GM23338 (cell line): ENCODE results near the gene ZFHX3. TPM values are rescaled to one million over a fixed set of nuclear protein-coding genes. Genes with fewer than 3 reads are reported as not detected.

Experiments
- ATAC-seq: fragments of 200-7000 bp; cut with Tn5 transposase; 3 replicates; pipeline ENCODE4 v1.9.1; 2020
- DNase-seq: peaks from one replicate; pipeline ENCODE4 v3.0.0-alpha.2; 2015; ENCODE audit warnings: low spot score
- H2AFZ ChIP-seq: fragments of 200-600 bp; sonication (generic); 2 replicates; pipeline ENCODE4 v1.8.0; 2016; ENCODE audit warnings: antibody characterized with exemption, mild to moderate bottlenecking, moderate library complexity
- H3F3A ChIP-seq: fragments of 200-600 bp; sonication (generic); replicated peaks from 2 replicates; pipeline ENCODE4 v1.8.0; 2017; ENCODE audit warnings: antibody characterized with exemption, mixed run types, low read depth
- H3K27ac ChIP-seq: fragments of 200-600 bp; sonication (generic); 2 replicates; pipeline ENCODE4 v1.6.1; 2016; ENCODE audit warnings: low read depth
- H3K27me3 ChIP-seq: fragments of 200-600 bp; sonication (generic); 2 replicates; pipeline ENCODE4 v1.8.0; 2016; ENCODE audit warnings: mild to moderate bottlenecking, mixed run types, moderate library complexity; ENCODE audit not compliant: insufficient read depth
- H3K36me3 ChIP-seq: fragments of 200-600 bp; sonication (generic); 2 replicates; pipeline ENCODE4 v1.8.0; 2016; ENCODE audit warnings: mild to moderate bottlenecking; ENCODE audit not compliant: insufficient read depth
- H3K4me1 ChIP-seq: fragments of 200-600 bp; sonication (generic); 2 replicates; pipeline ENCODE4 v1.8.0; 2016; ENCODE audit warnings: mild to moderate bottlenecking, moderate library complexity; ENCODE audit not compliant: insufficient read depth
- H3K4me2 ChIP-seq: fragments of 200-600 bp; sonication (generic); 2 replicates; pipeline ENCODE4 v1.7.1; 2017; ENCODE audit warnings: mixed run types
- H3K4me3 ChIP-seq: fragments of 200-600 bp; sonication (generic); 2 replicates; pipeline ENCODE4 v1.6.1; 2016; ENCODE audit warnings: mixed run types
- H3K79me2 ChIP-seq: fragments of 200-600 bp; sonication (generic); replicated peaks from 2 replicates; pipeline ENCODE4 v1.8.0; 2017; ENCODE audit warnings: mild to moderate bottlenecking; ENCODE audit not compliant: insufficient read depth
- H3K9me2 ChIP-seq: fragments of 200-600 bp; sonication (generic); 2 replicates; pipeline ENCODE4 v1.8.0; 2017; ENCODE audit not compliant: insufficient read depth
- H4K20me1 ChIP-seq: fragments of 200-600 bp; sonication (generic); replicated peaks from 2 replicates; pipeline ENCODE4 v1.8.0; 2017; ENCODE audit warnings: mild to moderate bottlenecking; ENCODE audit not compliant: insufficient read depth
- H3K27ac Mint-ChIP-seq: 2 replicates; pipeline ENCODE4 v1.8.0; 2020; ENCODE audit warnings: inconsistent platforms, mild to moderate bottlenecking, moderate library complexity, mixed read lengths
- H3K27me3 Mint-ChIP-seq: 3 replicates; pipeline ENCODE4 v1.8.0; 2022; ENCODE audit warnings: low read depth, mild to moderate bottlenecking, moderate library complexity, mixed read lengths, inconsistent platforms; ENCODE audit not compliant: insufficient read depth, poor library complexity
- H3K36me3 Mint-ChIP-seq: 3 replicates; pipeline ENCODE4 v1.8.0; 2021; ENCODE audit warnings: low read depth, mild to moderate bottlenecking, inconsistent platforms, moderate library complexity, mixed read lengths
- H3K4me1 Mint-ChIP-seq: 3 replicates; pipeline ENCODE4 v1.8.0; 2020; ENCODE audit warnings: mild to moderate bottlenecking, inconsistent platforms, mixed read lengths
- H3K4me3 Mint-ChIP-seq: 3 replicates; pipeline ENCODE4 v1.8.0; 2021; ENCODE audit warnings: moderate library complexity, mild to moderate bottlenecking, inconsistent platforms, mixed read lengths
- H3K9me3 Mint-ChIP-seq: 3 replicates; pipeline ENCODE4 v1.8.0; 2020; ENCODE audit warnings: moderate library complexity, mild to moderate bottlenecking, inconsistent platforms, mixed read lengths
- CREB1 ChIP-seq: fragments of 250-450 bp; sonication (Bioruptor Pico); IDR thresholded peaks from 2 replicates; pipeline ENCODE4 v1.5.0; 2020; ENCODE audit warnings: low read depth, mild to moderate bottlenecking, moderate library complexity
- EZH2phosphoT487 ChIP-seq: fragments of 200-600 bp; sonication (generic); IDR thresholded peaks from one replicate; pipeline ENCODE4 v1.8.1; 2018; ENCODE audit warnings: antibody characterized with exemption; ENCODE audit not compliant: unreplicated experiment
- JUNB ChIP-seq: IDR thresholded peaks from one replicate; pipeline ENCODE4 v1.6.1; 2016; ENCODE audit warnings: antibody characterized with exemption; ENCODE audit not compliant: unreplicated experiment
- POLR2AphosphoS5 ChIP-seq: IDR thresholded peaks from 2 replicates; pipeline ENCODE4 v1.6.1; 2016; ENCODE audit warnings: antibody characterized with exemption, low read depth
- STAT1 ChIP-seq: IDR thresholded peaks from one replicate; pipeline ENCODE4 v1.6.1; 2016; ENCODE audit warnings: antibody characterized with exemption; ENCODE audit not compliant: unreplicated experiment
- ZNF331 ChIP-seq: fragments of 250-450 bp; sonication (Bioruptor Pico); IDR thresholded peaks from 2 replicates; pipeline ENCODE4 v1.5.0; 2020; ENCODE audit warnings: low read depth, mild to moderate bottlenecking, moderate library complexity
- polyA plus RNA-seq: library from polyadenylated mRNA; unstranded; fragments of >200 nt; fragmentation: Nextera tagmentation; extraction: Ambion mirVana; gene quantifications from 2 replicates; pipeline ENCODE4 v1.2.1, GENCODE V29; 2016
- total RNA-seq: library from RNA; depleted of rRNA; stranded (reverse); fragments of >200 nt; shearing (Covaris generic); gene quantifications from 2 replicates; pipeline ENCODE4 v1.2.3, GENCODE V29; 2014
- TF ChIP-seq, protein P1 (sequence below), 2 experiments: fragments of 200-600 bp in 1 of 2; sonication (generic) in 1 of 2; conservative IDR thresholded peaks; 2 replicates each; pipeline versions ENCODE4 v1.5.1 to v1.6.1; 2016 to 2017; ENCODE audit warnings: antibody characterized with exemption in 2 of 2, low read depth in 2 of 2, mild to moderate bottlenecking in 2 of 2, moderate library complexity in 1 of 2
- TF ChIP-seq, protein P2 (sequence below): IDR thresholded peaks from one replicate; pipeline ENCODE4 v1.6.1; 2018; ENCODE audit warnings: antibody characterized with exemption; ENCODE audit not compliant: unreplicated experiment
- TF ChIP-seq, protein P3 (sequence below): IDR thresholded peaks from 2 replicates; pipeline ENCODE4 v1.6.1; 2016; ENCODE audit warnings: antibody characterized with exemption

Gene ZFHX3
- total and polyA plus RNA-seq, 2 experiments from 2014 or later, result 1.0 to 1.5 TPM

DNA sequence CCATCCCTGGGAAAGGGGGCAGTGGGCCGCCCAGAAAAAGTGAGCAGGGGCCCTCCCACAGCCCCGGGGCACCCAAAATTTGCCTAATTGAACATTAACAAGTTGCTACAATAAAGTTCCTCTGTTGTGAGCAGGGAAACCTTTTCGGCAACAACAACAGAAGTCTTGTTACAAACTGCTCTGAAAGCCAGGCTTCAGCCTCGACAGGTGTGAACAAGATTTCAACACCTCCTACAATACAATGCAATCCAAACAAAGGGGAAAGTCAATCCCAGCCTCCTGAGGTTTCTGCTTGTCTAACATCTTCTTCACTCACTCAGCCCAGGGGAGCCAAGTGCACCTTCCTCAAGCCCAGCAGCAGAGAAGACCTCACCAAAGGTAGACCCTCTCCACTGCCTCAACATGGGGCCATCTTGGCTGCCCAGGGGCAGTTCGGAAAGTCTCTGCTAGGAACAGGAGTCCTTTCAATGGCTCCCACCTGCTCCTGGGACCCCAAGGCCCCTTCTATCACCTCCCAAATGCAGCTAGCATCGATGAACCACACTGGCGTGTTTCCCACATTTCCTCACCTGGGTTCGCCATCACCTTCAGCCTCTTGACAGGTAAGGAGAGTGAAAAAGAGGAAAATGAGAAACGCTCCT lies 19.1 kb downstream of the ZFHX3 start (continued):
- no peak for TF ChIP-seq EZH2phosphoT487

DNA sequence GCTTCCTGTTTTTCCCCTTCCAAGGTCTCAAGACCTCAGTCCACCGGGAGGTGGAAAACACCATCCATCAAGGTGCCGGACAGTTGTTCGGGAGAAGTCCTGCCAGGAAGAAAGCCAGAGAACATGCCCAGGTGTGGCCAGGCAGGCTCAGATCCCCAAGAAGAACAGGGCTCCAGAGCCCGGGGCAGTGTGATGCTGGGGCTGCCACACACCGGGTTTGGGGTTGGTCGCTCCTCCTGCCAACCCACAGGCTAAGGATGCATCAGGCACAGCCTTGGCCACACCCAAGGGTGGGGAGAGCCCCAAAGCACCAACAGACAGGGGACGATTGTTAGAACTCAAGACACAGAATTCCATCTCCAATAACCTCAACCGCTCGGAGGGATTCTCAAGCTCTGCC lies 19.7 kb downstream of the ZFHX3 start:
- H3K27ac Mint-ChIP-seq, result no peak overlapping the region
- Histone ChIP-seq H3K4me3 (no peak overlapping the region), H3K9me2 (no peaks in the 10 kb centered on the region), H3K36me3 (no peaks in the 10 kb centered on the region), H3K4me1 (peaks cover 22% of the 10 kb centered on the region), H3K27me3 (peaks cover 98% of the 10 kb centered on the region), H3K79me2 (no peaks in the 10 kb centered on the region), H3K4me2 (no peak overlapping the region), H2AFZ (no peak overlapping the region), H4K20me1 (peaks cover 27% of the 10 kb centered on the region), H3K27ac (no peak overlapping the region), H3F3A (peaks cover 15% of the 10 kb centered on the region)
- H3K4me3 Mint-ChIP-seq, result no peak overlapping the region
- H3K36me3 Mint-ChIP-seq, result no peaks in the 10 kb centered on the region
- H3K4me1 Mint-ChIP-seq, result peaks cover 21% of the 10 kb centered on the region
- H3K9me3 Mint-ChIP-seq, result no peaks in the 10 kb centered on the region
- DNase-seq (no peak), ATAC-seq (no peak)
- peaks cover 96% of the 10 kb centered on the region for H3K27me3 Mint-ChIP-seq
- TF ChIP-seq POLR2AphosphoS5 (no peak), ZNF331 (no peak)

DNA sequence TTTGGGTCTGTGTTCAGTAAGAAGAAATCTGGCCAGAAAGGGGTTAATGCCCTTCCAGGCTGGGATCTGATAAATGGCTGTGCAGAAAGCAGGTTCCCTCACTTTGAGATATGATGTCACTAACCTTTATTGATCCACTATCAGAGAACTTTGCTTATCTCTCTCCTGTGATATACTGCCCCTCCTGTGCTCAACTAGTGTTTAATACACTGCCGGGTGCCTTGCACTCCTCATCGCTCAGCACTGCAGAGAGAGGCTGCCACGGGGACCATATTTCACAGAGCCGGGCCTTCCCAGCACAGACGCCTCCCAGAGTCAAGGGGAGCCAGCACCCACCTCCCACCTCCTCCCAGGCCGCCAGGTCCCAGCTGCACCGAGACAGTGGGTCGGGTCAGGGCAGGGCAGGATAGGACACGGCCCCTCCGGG lies 20.2 kb downstream of the ZFHX3 start:
- H3K9me3 Mint-ChIP-seq, result no peaks in the 10 kb centered on the region
- no peaks in the 10 kb centered on the region for H3K36me3 Mint-ChIP-seq
- Histone ChIP-seq H3K27me3 (peaks cover 94% of the 10 kb centered on the region), H3K36me3 (no peaks in the 10 kb centered on the region), H3F3A (peaks cover 15% of the 10 kb centered on the region), H3K4me2 (no peak overlapping the region), H3K9me2 (no peaks in the 10 kb centered on the region), H3K4me3 (no peak overlapping the region), H3K27ac (no peak overlapping the region), H4K20me1 (peaks cover 27% of the 10 kb centered on the region), H2AFZ (no peak overlapping the region), H3K4me1 (peaks cover 19% of the 10 kb centered on the region), H3K79me2 (no peaks in the 10 kb centered on the region)
- H3K27me3 Mint-ChIP-seq, result peaks cover 92% of the 10 kb centered on the region
- ATAC-seq, result no peak
- H3K4me3 Mint-ChIP-seq, result no peak overlapping the region
- peaks cover 16% of the 10 kb centered on the region for H3K4me1 Mint-ChIP-seq
- DNase-seq, result no peak
- no peak overlapping the region for H3K27ac Mint-ChIP-seq
- TF ChIP-seq EZH2phosphoT487 (no peak), CREB1 (CRISPR knock-in tag) (no peak), STAT1 (no peak), JUNB (no peak)
- TF ChIP-seq, protein P1, sequence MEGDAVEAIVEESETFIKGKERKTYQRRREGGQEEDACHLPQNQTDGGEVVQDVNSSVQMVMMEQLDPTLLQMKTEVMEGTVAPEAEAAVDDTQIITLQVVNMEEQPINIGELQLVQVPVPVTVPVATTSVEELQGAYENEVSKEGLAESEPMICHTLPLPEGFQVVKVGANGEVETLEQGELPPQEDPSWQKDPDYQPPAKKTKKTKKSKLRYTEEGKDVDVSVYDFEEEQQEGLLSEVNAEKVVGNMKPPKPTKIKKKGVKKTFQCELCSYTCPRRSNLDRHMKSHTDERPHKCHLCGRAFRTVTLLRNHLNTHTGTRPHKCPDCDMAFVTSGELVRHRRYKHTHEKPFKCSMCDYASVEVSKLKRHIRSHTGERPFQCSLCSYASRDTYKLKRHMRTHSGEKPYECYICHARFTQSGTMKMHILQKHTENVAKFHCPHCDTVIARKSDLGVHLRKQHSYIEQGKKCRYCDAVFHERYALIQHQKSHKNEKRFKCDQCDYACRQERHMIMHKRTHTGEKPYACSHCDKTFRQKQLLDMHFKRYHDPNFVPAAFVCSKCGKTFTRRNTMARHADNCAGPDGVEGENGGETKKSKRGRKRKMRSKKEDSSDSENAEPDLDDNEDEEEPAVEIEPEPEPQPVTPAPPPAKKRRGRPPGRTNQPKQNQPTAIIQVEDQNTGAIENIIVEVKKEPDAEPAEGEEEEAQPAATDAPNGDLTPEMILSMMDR (conservative IDR thresholded peaks at IDR 0.05; ENCODE audit: low read depth in 2 of 2), result no peak
- TF ChIP-seq, protein P2, sequence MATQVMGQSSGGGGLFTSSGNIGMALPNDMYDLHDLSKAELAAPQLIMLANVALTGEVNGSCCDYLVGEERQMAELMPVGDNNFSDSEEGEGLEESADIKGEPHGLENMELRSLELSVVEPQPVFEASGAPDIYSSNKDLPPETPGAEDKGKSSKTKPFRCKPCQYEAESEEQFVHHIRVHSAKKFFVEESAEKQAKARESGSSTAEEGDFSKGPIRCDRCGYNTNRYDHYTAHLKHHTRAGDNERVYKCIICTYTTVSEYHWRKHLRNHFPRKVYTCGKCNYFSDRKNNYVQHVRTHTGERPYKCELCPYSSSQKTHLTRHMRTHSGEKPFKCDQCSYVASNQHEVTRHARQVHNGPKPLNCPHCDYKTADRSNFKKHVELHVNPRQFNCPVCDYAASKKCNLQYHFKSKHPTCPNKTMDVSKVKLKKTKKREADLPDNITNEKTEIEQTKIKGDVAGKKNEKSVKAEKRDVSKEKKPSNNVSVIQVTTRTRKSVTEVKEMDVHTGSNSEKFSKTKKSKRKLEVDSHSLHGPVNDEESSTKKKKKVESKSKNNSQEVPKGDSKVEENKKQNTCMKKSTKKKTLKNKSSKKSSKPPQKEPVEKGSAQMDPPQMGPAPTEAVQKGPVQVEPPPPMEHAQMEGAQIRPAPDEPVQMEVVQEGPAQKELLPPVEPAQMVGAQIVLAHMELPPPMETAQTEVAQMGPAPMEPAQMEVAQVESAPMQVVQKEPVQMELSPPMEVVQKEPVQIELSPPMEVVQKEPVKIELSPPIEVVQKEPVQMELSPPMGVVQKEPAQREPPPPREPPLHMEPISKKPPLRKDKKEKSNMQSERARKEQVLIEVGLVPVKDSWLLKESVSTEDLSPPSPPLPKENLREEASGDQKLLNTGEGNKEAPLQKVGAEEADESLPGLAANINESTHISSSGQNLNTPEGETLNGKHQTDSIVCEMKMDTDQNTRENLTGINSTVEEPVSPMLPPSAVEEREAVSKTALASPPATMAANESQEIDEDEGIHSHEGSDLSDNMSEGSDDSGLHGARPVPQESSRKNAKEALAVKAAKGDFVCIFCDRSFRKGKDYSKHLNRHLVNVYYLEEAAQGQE, result no peak
- TF ChIP-seq, protein P3, sequence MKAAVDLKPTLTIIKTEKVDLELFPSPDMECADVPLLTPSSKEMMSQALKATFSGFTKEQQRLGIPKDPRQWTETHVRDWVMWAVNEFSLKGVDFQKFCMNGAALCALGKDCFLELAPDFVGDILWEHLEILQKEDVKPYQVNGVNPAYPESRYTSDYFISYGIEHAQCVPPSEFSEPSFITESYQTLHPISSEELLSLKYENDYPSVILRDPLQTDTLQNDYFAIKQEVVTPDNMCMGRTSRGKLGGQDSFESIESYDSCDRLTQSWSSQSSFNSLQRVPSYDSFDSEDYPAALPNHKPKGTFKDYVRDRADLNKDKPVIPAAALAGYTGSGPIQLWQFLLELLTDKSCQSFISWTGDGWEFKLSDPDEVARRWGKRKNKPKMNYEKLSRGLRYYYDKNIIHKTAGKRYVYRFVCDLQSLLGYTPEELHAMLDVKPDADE, result no peak
